Sciatic nerve (tissue), 2 donors: Measurements from ENCODE around the gene MUCL3. TPM values are rescaled to one million over a fixed set of nuclear protein-coding genes. Genes with fewer than 3 reads are reported as not detected.
A peak's percentile ranks its signal among the peaks of the same experiment; 100 is the strongest.

Source experiments
- ATAC-seq: fragments of 200-7000 bp; cut with Tn5 transposase; one replicate; pipeline ENCODE4 v1.9.1; 2020; ENCODE audit warnings: mild to moderate bottlenecking, moderate library complexity
- DNase-seq: peaks from one replicate; pipeline ENCODE4 v3.0.0-alpha.2; 2020; ENCODE audit warnings: low spot score
- intact Hi-C: fragments of 100-400 bp; cut with DNase I; formaldehyde crosslinking; loops from one replicate; pipeline ENCODE4 v1.14.2; 2022
- total RNA-seq: library from RNA; stranded (reverse); fragmentation: NEBNext Ultra II Directional; extraction: Animal tissue kit (Norgen Biotek cat#: 25700); gene quantifications from one replicate; pipeline ENCODE4 v1.2.1, GENCODE V29; 2021
- donor health status: DM: no; HTN: no; CAD: no.
- donor health status: DM: no; HTN: no; CAD: no.

Gene MUCL3
- total RNA-seq, 1 donor from 2014 or later = 0.18 TPM

DNA sequence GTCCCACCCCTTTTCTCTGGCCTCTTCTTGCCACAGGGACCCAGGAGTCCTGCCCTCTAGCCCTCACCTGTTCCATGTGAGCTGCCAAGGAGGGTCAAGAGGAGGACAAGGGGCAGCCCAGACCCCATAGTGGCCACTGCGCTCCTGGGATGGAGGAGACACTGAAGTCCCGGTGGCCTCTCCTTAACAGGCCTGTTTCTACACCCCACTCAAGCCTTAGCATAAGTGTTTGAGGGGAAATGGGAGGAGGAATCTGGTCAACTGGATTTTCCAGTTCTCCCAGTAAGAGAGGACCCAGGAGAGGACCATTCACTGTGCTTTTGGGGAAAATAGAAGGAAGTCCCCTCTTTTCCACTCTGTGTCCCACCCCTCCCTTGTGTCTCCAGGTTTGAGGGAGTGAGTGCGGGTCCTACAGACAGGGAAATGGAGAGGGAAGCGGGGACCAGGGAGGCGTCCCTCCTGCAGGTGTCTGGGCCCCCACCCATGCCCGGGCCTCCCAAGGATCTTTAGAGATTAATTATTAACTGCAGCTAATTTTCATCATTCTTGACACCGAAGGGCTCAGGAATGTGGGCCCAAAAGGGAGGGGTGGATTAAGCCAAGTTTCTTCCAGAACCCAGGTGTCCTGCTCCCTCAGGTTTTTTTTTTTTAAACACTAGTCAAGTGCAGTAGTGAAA, 8.7 kb upstream of the MUCL3 start, which contains the start of gene SFTA2:
TSS of gene SFTA2 (minus strand) at position 202 of the 677 bp plus-strand sequence. CDS start at position 128, 74 bp downstream.
- intact Hi-C loops = loop anchor here (10.0 kb wide), 1 partner anchor 133 kb away; no protein-coding TSS in a partner anchor
- ATAC-seq = no peak
- DNase-seq = no peak

GRCh38 chr6:30932665-30933365, 8.0 kb upstream of the MUCL3 start:
- ATAC-seq = no peak
- intact Hi-C loops = loop anchor here (10.0 kb wide), 1 partner anchor 132 kb away; no protein-coding TSS in a partner anchor
- no peak for DNase-seq

DNA sequence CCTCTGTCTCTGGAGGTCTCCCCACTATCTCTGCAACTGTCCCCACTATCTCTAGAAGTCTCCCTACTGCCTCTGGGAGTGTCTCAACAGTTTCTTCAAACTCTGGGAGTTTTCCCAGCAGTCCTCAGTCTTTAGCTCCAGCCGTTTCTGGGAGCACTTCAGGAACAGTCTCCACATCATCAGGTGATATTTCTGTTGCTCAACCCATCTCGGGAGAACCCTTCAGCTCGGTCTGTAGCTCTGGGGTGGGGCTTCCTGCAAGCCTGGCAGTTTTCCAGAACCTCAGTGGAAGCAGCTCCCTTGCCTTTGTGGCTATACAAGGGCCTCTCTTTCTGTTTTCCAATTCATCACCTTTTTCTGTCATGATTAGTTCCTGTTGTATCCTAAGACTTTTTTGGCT, 5.8 kb upstream of the MUCL3 start:
- ATAC-seq (no peak), DNase-seq (no peak)
- intact Hi-C loops = loop anchor here (10.0 kb wide), 1 partner anchor 130 kb away; no protein-coding TSS in a partner anchor

DNA sequence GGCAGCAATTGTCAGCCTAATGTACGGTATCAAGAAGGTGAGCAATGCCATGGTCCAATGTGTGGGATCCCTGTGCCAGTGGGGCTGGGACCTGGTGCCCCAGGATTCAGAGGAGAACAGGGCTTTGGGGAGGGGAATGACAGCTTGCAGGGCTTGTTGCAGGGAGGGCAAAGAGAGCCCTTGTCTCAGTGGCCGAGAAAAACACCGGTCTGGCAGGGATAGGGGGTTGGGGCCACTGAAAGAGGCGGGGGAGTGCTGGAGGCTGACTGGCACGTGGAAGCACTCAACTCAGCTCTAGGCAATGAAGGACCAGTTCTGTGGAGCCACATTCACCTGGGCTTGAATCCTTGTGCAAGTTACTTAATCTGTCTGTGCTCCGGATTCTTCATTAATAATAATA, 3.5 kb upstream of the MUCL3 start:
- no peak for ATAC-seq
- intact Hi-C loops = loop anchor here (10.0 kb wide), 1 partner anchor 128 kb away; no protein-coding TSS in a partner anchor
- no peak for DNase-seq

DNA sequence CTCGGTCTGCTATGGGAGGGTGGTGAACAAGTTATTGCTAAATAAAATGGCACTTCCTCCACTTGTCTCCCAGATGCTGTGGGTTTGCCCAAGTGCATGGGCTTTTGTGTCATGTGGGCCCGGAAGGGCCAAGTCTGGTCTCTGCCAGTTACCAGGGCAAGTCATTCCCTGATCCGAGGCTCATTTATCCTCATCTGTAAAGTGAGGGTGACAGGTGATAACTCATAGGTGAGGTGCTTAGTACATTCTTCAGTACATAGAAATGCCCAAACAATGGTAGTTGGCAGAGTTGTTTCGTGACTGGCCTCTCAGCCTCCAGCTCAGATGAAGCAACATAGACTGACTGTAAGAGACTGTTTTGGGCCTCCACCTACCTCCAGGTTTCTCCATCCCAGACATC, 2.0 kb upstream of the MUCL3 start:
- ATAC-seq = no peak
- intact Hi-C loops = loop anchor here (10.0 kb wide), 1 partner anchor 126 kb away; no protein-coding TSS in a partner anchor
- no peak for DNase-seq

DNA sequence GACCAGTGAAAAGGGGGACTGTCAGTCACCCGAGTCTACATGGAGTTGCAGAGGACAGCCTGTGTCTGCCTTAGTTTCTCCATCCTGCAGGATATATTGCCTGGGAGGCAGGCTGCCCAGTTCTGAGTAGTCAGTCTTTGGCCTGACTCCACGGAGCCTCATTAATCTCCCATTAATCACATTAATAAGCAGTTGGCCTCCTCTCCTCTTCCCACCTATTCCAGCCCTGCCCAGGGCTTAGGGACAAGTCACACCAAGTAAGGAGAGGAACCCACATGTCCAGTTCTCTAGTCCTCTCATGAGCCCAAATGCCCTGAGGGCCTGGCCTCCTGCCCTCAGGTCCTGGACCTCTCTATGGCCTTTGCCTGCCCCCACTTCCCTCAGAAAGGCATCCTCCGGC, 1.3 kb upstream of the MUCL3 start:
- no peak for ATAC-seq
- DNase-seq = no peak
- intact Hi-C loops = loop anchor here (10.0 kb wide), 1 partner anchor 125 kb away; no protein-coding TSS in a partner anchor

DNA sequence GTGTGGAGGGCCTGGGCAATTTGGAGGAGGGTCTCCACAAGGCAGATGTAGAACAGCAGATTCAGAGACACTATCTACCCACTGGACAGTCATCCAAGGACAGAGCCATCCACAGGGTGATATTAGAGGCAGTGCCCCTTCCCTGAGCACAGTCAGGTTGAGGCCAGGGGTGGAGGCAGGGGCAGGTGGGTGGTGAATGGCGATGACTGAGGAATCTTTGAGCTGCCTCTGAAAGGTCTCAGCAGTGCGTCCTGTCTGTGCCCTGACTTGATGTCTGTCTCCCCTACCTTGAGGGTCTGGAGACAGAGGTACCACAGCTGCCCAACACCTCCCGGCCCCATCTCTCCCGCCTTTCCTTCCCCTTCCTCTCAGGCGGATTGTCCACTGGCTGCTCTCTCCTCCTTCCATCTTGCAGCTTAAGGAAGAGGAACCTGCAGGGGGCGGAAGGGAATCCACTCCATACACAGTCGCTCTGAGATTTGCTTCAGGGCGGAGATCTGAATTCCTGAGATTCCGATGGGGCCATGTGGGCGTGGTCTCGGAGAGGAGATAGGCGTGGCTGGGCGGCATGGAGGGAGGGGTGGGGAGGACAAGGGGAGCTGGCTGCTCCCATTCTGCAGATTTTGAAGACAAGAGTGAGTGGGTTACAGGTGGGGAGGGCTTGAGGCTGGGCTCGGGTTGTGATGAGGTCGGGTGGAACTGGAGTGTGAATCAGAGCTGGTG, 1.7 kb downstream of the MUCL3 start:
- DNase-seq = peak; percentile 89
- intact Hi-C loops = no loop called here
- ATAC-seq = peak; percentile 85

GRCh38 chr6:30944051-30944450, 3.3 kb downstream of the MUCL3 start:
- intact Hi-C loops = no loop called here
- ATAC-seq (no peak), DNase-seq (no peak)

GRCh38 chr6:30945281-30945680, 4.5 kb downstream of the MUCL3 start:
- no peak for ATAC-seq
- intact Hi-C loops = no loop called here
- DNase-seq = no peak

GRCh38 chr6:30947231-30947630, 6.5 kb downstream of the MUCL3 start:
- ATAC-seq (peak; percentile 38), DNase-seq (no peak)
- intact Hi-C loops = no loop called here

GRCh38 chr6:30948811-30949210, 8.0 kb downstream of the MUCL3 start:
- intact Hi-C loops = no loop called here
- ATAC-seq (no peak), DNase-seq (no peak)

- DNase-seq (no peak), ATAC-seq (no peak)
- intact Hi-C loops = no loop called here
Observed at GRCh38 chr6:30951907-30952469, 11.2 kb downstream of the MUCL3 start.

DNA sequence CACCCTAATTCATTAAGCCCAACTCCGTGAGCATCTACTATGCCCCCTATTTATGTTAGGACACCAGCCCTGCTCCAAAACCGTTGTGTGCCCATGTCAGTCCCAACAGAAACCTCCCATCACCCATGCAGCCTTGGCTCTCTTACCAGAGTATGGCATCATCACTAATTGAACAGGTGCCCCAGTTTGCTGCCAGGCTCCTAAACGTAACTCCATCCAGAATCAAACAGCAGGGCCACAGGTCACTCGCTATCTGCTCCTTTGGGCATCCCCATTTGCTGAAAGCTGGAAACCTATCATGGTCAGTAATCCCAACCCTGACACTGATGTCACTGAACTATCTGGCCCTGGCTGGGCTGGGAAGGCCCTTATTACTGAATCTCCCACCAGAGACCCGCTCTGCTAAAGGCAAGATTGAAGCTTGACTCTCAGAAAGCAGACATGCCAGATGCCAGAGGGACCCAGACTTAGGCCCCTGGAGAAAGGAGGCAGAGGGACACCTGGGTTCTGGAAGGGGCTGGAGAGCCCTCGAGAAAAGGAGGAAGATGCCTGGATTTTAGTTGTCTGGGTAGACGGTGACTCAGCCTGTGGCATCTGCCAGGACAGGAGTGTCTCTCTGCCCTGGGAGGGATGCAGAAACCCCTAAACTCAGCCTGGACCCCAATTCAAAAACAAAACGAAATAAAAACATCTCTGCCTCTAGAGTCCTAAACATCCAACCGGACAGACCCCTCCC, 14.0 kb downstream of the MUCL3 start:
- DNase-seq (no peak), ATAC-seq (peak; percentile 53)
- intact Hi-C loops = no loop called here

- DNase-seq = peak; percentile 80
- intact Hi-C loops = no loop called here
- peak; percentile 93 for ATAC-seq
Observed at GRCh38 chr6:30955367-30956042, 14.7 kb downstream of the MUCL3 start.

- intact Hi-C loops = no loop called here
- ATAC-seq (no peak), DNase-seq (no peak)
Observed at GRCh38 chr6:30957716-30958115, 16.9 kb downstream of the MUCL3 start.

DNA sequence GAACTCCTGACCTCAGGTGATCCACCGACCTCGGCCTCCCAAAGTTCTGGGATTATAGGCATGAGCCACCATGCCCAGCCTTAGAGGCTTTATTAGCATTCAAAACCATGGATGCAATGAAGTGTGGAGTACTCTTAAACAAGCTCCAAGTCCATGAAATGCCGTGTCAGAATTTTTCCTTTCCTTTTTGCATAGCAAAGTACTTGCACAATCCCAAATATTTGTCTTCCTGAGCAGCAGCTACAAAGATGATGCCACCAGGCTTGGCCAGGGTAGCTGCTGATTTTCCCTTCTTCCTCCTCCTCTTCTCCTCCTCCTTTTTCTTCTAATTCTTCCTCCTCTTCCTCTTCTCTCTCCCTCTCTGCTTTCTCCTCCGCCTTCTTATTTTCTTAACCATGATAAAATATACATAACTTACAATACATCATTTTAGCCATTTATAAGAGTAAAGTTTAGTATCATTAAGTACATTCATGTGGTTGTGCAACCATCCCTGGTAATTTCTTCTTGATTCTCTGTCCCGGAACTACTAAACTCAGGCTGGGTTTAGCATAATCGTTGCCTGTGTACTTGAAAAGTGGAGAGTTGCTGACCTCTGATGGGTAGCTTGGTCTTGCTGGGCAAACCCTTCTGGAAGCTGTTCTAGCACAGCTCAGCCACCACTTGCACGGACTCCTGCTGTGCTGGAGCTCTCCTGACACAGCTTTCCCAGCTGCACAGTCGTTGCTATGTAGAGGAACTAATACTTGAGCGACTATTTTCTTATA, 20.3 kb downstream of the MUCL3 start:
- ATAC-seq = peak; percentile 28

DNA sequence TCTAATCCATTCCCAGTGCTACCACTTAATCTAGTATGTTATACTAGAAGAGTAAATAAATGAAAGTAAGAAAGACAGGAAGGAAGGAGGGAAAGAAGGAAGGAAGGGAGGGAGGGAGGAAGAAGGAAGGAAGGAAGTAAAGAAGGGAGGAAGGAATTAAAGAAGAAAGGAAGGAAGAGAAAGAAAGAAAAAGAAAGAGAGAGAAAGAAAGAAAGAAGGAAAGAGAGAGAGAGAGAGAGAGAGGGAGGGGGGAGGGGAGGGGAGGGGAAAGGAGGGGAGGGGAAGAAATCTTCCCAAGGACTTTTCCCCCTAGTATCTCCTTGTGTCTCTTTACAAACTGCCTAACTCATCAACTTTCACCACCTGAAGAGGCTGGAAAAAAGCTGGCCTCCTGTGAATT, 21.9 kb downstream of the MUCL3 start:
- intact Hi-C loops = no loop called here
- DNase-seq = no peak
- ATAC-seq = no peak

More for the DNA sequence above, 20.3 kb downstream of the MUCL3 start:
- intact Hi-C loops = no loop called here
- DNase-seq = no peak
